Activated naive CD8-positive, alpha-beta T cell treated with anti-CD3 and anti-CD28 coated beads, Interleukin-2, amount 50 U/mL, for 24 hours (primary cell): ENCODE results near the gene KIAA0232.
A peak's percentile ranks its signal among the peaks of the same experiment; 100 is the strongest.

Experiments used
- ATAC-seq: fragments of 150-1000 bp; cut with Tn5 transposase; one replicate; pipeline ENCODE4 v1.10.0; 2021
- DNase-seq: peaks from one replicate; pipeline ENCODE4 v3.0.0; 2021
- H3K27ac Mint-ChIP-seq: one replicate; pipeline ENCODE4 v1.8.0; 2021; ENCODE audit warnings: mild to moderate bottlenecking, mixed read lengths
- H3K27me3 Mint-ChIP-seq: one replicate; pipeline ENCODE4 v1.8.0; 2021; ENCODE audit warnings: mixed read lengths
- H3K36me3 Mint-ChIP-seq: one replicate; pipeline ENCODE4 v1.8.0; 2021; ENCODE audit warnings: low read depth, mixed read lengths
- H3K4me1 Mint-ChIP-seq: one replicate; pipeline ENCODE4 v1.8.0; 2021; ENCODE audit warnings: mixed read lengths
- H3K4me3 Mint-ChIP-seq: one replicate; pipeline ENCODE4 v1.8.0; 2021; ENCODE audit warnings: mild to moderate bottlenecking, moderate library complexity, mixed read lengths
- H3K9me3 Mint-ChIP-seq: one replicate; pipeline ENCODE4 v1.8.0; 2021; ENCODE audit warnings: mixed read lengths

Gene KIAA0232

GRCh38 chr4:6799091-6799490 lies 16.6 kb downstream of the KIAA0232 start:
- Mint-ChIP-seq H3K4me1 (peaks cover 42% of the 10 kb centered on the region), H3K36me3 (peaks cover 21% of the 10 kb centered on the region), H3K9me3 (no peaks in the 10 kb centered on the region), H3K27me3 (no peaks in the 10 kb centered on the region), H3K27ac (no peak overlapping the region), H3K4me3 (no peak overlapping the region)
- DNase-seq (no peak), ATAC-seq (no peak)

DNA sequence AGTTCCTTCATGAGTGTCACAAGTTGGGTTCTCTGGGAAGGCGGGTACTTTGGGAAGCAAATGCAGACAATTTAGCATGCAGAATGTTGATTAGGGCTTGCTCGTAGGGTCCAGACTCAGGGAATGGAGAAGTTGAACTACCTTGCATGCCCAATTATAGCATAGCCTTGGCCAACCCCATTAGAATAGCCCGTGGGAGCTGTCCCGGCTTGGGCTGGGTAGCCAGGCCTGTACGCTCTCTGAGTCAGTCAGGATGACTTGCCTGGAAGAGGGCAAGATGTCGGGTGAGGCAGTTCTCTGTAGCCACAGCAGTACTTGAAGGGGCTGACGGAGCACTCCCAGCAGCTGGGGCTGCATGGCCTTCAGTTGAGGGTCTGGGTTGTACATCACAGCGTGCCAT lies 19.5 kb downstream of the KIAA0232 start:
- DNase-seq: no peak
- ATAC-seq: no peak
- no peak overlapping the region for H3K27ac Mint-ChIP-seq
- H3K36me3 Mint-ChIP-seq: peaks cover 10% of the 10 kb centered on the region
- no peak overlapping the region for H3K4me3 Mint-ChIP-seq
- H3K27me3 Mint-ChIP-seq: no peaks in the 10 kb centered on the region
- H3K9me3 Mint-ChIP-seq: no peaks in the 10 kb centered on the region
- H3K4me1 Mint-ChIP-seq: peaks cover 29% of the 10 kb centered on the region

DNA sequence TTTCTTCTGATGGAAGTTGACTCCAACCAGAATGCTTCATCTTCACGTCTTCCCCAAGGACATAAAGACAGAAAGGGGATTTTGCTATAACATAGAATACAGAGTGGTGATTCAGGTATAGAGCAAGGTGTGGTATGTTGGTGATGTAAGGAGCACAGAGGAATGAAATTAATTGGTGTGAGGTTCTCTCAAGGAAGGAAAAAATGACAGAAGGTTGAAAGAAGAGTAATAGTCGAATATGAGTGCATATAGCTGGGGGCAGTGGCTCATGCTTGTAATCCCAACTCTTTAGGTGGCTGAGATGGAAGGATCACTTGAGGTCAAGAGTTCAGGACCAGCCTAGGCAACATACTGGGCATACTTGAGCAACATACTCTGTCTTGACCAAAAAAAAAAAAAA lies 20.1 kb downstream of the KIAA0232 start:
- DNase-seq (no peak), ATAC-seq (peak; percentile 54)
- Mint-ChIP-seq H3K36me3 (peaks cover 8% of the 10 kb centered on the region), H3K4me3 (no peak overlapping the region), H3K9me3 (no peaks in the 10 kb centered on the region), H3K27me3 (no peaks in the 10 kb centered on the region), H3K4me1 (peaks cover 29% of the 10 kb centered on the region), H3K27ac (no peak overlapping the region)

DNA sequence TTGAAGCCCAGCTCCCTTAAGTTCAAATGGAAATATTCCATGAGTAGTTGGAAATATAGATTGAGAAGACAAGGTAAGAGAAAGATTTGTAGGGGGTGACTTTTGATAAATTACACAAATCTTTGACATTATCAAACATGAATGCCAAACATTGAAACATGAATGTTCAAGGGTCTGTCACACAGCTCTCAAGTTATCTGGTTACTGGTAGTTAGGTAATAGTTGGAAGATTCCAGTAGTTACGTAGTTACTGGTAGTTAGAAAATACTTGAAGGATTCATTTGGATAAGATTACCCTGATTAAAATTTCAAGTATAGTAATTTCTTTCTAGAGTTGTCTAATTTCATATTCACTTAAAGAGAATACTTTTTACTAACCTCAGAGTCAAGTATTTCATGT lies 20.7 kb downstream of the KIAA0232 start:
- Mint-ChIP-seq H3K36me3 (peaks cover 10% of the 10 kb centered on the region), H3K4me3 (no peak overlapping the region), H3K9me3 (no peaks in the 10 kb centered on the region), H3K27ac (no peak overlapping the region), H3K27me3 (no peaks in the 10 kb centered on the region), H3K4me1 (peaks cover 27% of the 10 kb centered on the region)
- DNase-seq (no peak), ATAC-seq (no peak)

DNA sequence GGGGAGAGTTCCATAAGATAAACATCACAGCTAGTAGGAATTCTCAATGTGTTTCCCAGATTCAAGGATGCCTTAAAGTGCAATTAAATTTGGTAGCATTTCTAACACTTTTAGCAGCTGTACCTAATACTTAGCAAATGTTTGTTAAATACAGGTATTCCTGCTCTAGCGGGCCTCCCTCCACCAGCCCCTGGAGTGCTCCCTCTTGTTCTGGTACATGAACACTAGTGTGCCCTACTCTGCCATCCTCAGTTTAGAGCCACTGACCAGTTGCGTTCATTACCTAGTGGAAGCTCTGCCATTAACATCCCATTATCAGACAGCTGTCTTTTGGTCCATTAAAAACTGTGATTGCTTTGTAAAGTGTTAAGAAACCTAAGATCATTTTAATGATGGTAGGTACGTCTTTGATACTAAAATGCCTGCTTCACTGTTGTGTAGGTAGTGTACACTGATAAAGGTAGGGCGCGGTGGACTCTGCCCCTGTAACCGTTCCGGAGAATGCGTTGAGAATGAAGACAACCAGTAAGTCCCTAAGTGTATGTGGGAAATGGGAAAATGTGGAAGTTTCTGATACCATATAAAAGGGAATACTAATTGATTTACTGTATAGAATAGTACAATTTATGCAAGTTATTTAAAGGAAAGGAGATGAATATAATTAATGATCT lies 21.7 kb downstream of the KIAA0232 start:
- Mint-ChIP-seq H3K36me3 (peaks cover 13% of the 10 kb centered on the region), H3K9me3 (no peaks in the 10 kb centered on the region), H3K4me3 (no peak overlapping the region), H3K27ac (no peak overlapping the region), H3K4me1 (peaks cover 20% of the 10 kb centered on the region), H3K27me3 (no peaks in the 10 kb centered on the region)
- DNase-seq (no peak), ATAC-seq (no peak)

GRCh38 chr4:6806924-6807626 lies 24.5 kb downstream of the KIAA0232 start:
- ATAC-seq (no peak), DNase-seq (no peak)
- H3K27ac Mint-ChIP-seq: no peak overlapping the region
- H3K4me3 Mint-ChIP-seq: no peak overlapping the region
- H3K27me3 Mint-ChIP-seq: no peaks in the 10 kb centered on the region
- H3K36me3 Mint-ChIP-seq: peaks cover 19% of the 10 kb centered on the region
- H3K4me1 Mint-ChIP-seq: peaks cover 15% of the 10 kb centered on the region
- H3K9me3 Mint-ChIP-seq: no peaks in the 10 kb centered on the region

- H3K4me1 Mint-ChIP-seq: peaks cover 10% of the 10 kb centered on the region
- H3K9me3 Mint-ChIP-seq: no peaks in the 10 kb centered on the region
- DNase-seq (no peak), ATAC-seq (no peak)
- no peak overlapping the region for H3K27ac Mint-ChIP-seq
- H3K36me3 Mint-ChIP-seq: peaks cover 16% of the 10 kb centered on the region
- H3K4me3 Mint-ChIP-seq: no peak overlapping the region
- H3K27me3 Mint-ChIP-seq: no peaks in the 10 kb centered on the region
These were observed 25.7 kb downstream of the KIAA0232 start for GRCh38 chr4:6808259-6808658.

- ATAC-seq (no peak), DNase-seq (no peak)
- H3K27me3 Mint-ChIP-seq: no peaks in the 10 kb centered on the region
- H3K27ac Mint-ChIP-seq: no peak overlapping the region
- no peak overlapping the region for H3K4me3 Mint-ChIP-seq
- no peaks in the 10 kb centered on the region for H3K9me3 Mint-ChIP-seq
- H3K36me3 Mint-ChIP-seq: peaks cover 23% of the 10 kb centered on the region
- peaks cover 9% of the 10 kb centered on the region for H3K4me1 Mint-ChIP-seq
These were observed 28.6 kb downstream of the KIAA0232 start for GRCh38 chr4:6811165-6811564.

DNA sequence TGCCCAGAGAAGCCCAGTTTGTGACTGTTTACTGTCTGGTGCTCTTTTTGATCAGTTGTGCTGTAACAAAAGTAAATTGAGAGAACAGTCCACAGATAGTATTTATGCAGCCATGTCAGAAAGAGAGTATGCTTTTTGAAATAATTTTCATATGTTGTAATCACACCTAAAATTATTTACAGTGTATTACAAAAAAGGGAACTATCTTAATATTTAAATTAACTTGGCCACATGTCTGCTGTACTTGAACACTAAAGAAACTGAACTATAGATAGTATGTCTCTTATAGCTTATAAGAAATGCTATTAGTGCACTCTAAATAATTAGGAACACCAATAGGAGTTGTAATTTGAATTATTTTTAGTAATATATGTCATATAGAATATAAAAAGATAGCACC lies 30.2 kb downstream of the KIAA0232 start:
- Mint-ChIP-seq H3K4me1 (peaks cover 9% of the 10 kb centered on the region), H3K27me3 (no peaks in the 10 kb centered on the region), H3K9me3 (peaks cover 6% of the 10 kb centered on the region), H3K36me3 (peaks cover 33% of the 10 kb centered on the region), H3K27ac (no peak overlapping the region), H3K4me3 (no peak overlapping the region)
- no peak for DNase-seq
- no peak for ATAC-seq

DNA sequence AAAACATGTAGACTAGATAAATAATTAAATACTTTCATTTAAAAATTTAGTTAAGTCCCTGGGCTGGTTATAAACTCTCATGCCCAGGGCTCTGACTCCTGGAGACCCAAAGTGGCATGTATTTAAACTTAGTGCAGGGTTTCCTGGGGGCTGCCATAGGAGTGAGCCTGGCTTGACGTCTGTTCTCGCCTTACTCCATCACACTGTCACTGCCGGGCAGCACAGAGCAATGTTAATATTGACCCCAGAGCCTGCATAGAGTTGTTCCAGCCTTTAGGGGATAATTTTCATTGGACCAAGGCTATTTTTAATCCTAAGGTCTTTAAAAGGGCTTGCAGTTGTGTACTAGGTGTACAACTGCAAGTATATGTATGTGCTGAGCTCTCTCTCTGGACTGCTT lies 31.2 kb downstream of the KIAA0232 start:
- Mint-ChIP-seq H3K4me3 (no peak overlapping the region), H3K36me3 (peaks cover 32% of the 10 kb centered on the region), H3K9me3 (peaks cover 11% of the 10 kb centered on the region), H3K27me3 (no peaks in the 10 kb centered on the region), H3K4me1 (peaks cover 7% of the 10 kb centered on the region), H3K27ac (no peak overlapping the region)
- DNase-seq (no peak), ATAC-seq (no peak)

DNA sequence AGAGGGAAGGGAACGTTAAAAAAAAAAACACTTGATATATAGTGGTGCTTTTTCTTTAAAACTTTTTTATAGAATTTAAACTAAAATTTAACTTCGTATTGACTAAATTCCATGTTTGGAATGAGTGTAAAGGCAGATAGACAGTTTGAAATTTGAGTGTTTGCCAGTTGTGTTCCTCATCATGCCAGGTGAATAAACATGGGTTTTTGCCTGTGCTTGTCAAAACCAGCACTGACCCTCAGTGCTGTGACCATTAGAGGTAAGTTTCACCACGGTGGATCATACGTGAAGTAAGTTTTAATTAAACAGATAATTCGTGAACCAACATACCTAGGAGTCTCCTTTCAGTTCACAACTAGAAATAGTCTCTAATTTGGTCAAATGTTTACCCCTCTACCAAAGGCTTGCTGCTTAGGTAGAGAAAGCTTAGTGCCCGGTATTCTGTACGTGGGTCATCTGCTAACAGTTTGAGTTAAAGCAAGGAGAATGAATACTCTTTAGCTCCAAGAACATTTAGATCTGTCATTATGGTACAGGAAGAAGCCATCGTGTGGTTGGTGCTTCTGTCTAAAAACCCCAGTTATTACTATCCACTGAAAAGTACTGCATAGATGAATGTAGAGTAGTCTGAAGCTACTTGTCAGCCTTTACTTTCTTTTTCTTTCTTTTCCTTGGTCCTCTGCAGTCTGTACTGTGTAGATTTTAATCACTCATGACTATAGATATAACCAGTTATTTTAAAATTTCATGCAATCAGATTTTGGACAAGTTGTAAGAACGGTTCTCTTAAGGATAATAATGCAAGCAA lies 32.7 kb downstream of the KIAA0232 start:
- H3K9me3 Mint-ChIP-seq: peaks cover 20% of the 10 kb centered on the region

GRCh38 chr4:6819295-6819694 lies 36.8 kb downstream of the KIAA0232 start:
- Mint-ChIP-seq H3K4me3 (no peak overlapping the region), H3K9me3 (peaks cover 22% of the 10 kb centered on the region), H3K4me1 (peaks cover 7% of the 10 kb centered on the region), H3K27ac (no peak overlapping the region), H3K36me3 (peaks cover 44% of the 10 kb centered on the region), H3K27me3 (no peaks in the 10 kb centered on the region)
- ATAC-seq (no peak), DNase-seq (no peak)

More for the DNA sequence above, 32.7 kb downstream of the KIAA0232 start:
- Mint-ChIP-seq H3K36me3 (peaks cover 44% of the 10 kb centered on the region), H3K27ac (no peak overlapping the region), H3K4me3 (no peak overlapping the region), H3K27me3 (no peaks in the 10 kb centered on the region), H3K4me1 (peaks cover 10% of the 10 kb centered on the region)
- DNase-seq: no peak
- ATAC-seq: no peak

- Mint-ChIP-seq H3K4me3 (no peak overlapping the region), H3K27ac (no peak overlapping the region), H3K9me3 (peaks cover 22% of the 10 kb centered on the region), H3K36me3 (peaks cover 52% of the 10 kb centered on the region), H3K4me1 (peaks cover 14% of the 10 kb centered on the region), H3K27me3 (no peaks in the 10 kb centered on the region)
- no peak for DNase-seq
- no peak for ATAC-seq
These were observed 38.2 kb downstream of the KIAA0232 start for GRCh38 chr4:6820695-6821094.

DNA sequence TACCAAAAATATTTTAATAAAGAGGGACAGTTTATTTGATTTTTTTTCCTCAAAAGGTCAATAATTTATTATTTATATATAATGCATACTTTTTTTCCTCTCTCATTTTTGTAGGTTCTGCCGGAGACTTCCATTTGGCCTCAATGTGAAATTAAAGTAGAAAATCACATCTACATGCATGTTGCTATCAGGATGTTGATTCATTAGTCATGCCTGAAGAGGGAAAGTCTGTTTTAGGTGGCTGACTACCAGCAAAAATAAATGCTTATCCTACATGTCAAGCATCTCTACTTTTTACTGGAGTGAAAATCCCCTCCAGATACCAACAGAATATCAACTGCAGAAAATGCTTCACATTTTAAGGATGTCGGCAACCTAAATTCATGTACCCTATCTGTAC lies 41.5 kb downstream of the KIAA0232 start:
- Mint-ChIP-seq H3K4me3 (no peak overlapping the region), H3K27ac (no peak overlapping the region), H3K36me3 (peaks cover 42% of the 10 kb centered on the region), H3K4me1 (peaks cover 17% of the 10 kb centered on the region), H3K9me3 (peaks cover 11% of the 10 kb centered on the region), H3K27me3 (no peaks in the 10 kb centered on the region)
- ATAC-seq (no peak), DNase-seq (no peak)
